A549 (cell line): ENCODE data around the gene NUDCD3.

ENCODE experiments used
- CEBPB ChIP-seq, 2 experiments: fragments of >200 bp in 1 of 2; sonication (Bioruptor Twin) in 1 of 2; formaldehyde crosslinking in 1 of 2; IDR thresholded peaks; 2 replicates each; pipeline ENCODE4 v1.6.1; 2012 to 2016
- CTCF ChIP-seq: fragments of >200 bp; sonication (Bioruptor Twin); formaldehyde crosslinking; IDR thresholded peaks from 3 replicates; pipeline ENCODE4 v1.5.1; 2016
- HDAC2 ChIP-seq: fragments of 200-600 bp; sonication (generic); IDR thresholded peaks from 2 replicates; pipeline ENCODE4 v1.6.1; 2016
- POLR2A ChIP-seq: IDR thresholded peaks from 2 replicates; pipeline ENCODE4 v1.6.1; 2012; ENCODE audit warnings: mild to moderate bottlenecking, low read length
- USF2 ChIP-seq: fragments of 450-650 bp; IDR thresholded peaks from 2 replicates; pipeline ENCODE4 v1.6.1; 2014; ENCODE audit warnings: antibody characterized with exemption

GRCh38 chr7:44400033-44400511 is 90.4 kb downstream of the NUDCD3 start:
- no peak for TF ChIP-seq USF2
- TF ChIP-seq CTCF, result no peak
- no peak for TF ChIP-seq POLR2A
- TF ChIP-seq HDAC2, result no peak
- no peak for TF ChIP-seq CEBPB (IDR thresholded peaks at IDR 0.05)
